ENCODE results near the gene JAZF1. TPM values are rescaled to one million over a fixed set of nuclear protein-coding genes. Genes with fewer than 3 reads are reported as not detected.

The JAZF1 gene
- total and polyA plus RNA-seq, 2 of the 8 experiments (the other 6 are each of a cell fraction or from before 2014, with no cell fraction given) = 2.6 to 21.8 TPM

- peaks cover 0 to 10% (median under 1%) of the 10 kb centered on the region in 4 experiments; a peak in 4 of 7 replicates for H3K27me3 ChIP-seq (replicated peaks in 1 of 4; ENCODE audit: control insufficient read depth in 3 of 4, extremely low read depth in 1 of 4, insufficient read depth in 3 of 4, low read length in 3 of 4)
- WGBS, 2 experiments (ENCODE audit: extremely low coverage in 1 of 2, insufficient coverage in 1 of 2, insufficient read length in 1 of 2, insufficient replicate concordance in 2 of 2, low coverage in 1 of 2, low lambda C conversion rate in 2 of 2, missing lambda C conversion rate in 1 of 2) = 82% methylated on average over 5 of the region's 5 CpGs; no CpG with 5 or more reads in 1 of the 2 experiments
- no peak overlapping the region for H3K14ac ChIP-seq (ENCODE audit: insufficient read length)
- H3K79me2 ChIP-seq (ENCODE audit: control insufficient read depth in 1 of 2, insufficient read depth in 2 of 2, low read length in 2 of 2) = no peaks in the 10 kb centered on the region; a peak in 1 of 4 replicates
- peaks cover 3% of the 10 kb centered on the region; the same call in 1 of the 2 replicates for H3K79me1 ChIP-seq (ENCODE audit: low read depth, low read length)
- TF ChIP-seq CEBPB (IDR thresholded peaks at IDR 0.05; ENCODE audit: low read depth, low read length) = peak; percentile 37; the same call in 1 of the 2 replicates
- TF ChIP-seq MAFK (IDR thresholded peaks at IDR 0.05; ENCODE audit: low read depth, low read length) = no peak
- TF ChIP-seq RAD21 (IDR thresholded peaks at IDR 0.05 in 1 of 2, conservative IDR thresholded peaks at IDR 0.05 in 1 of 2; ENCODE audit: low read depth in 2 of 2, low read length in 2 of 2) = no peak
- no peak for TF ChIP-seq KDM4A (IDR thresholded peaks at IDR 0.05; ENCODE audit: low read depth, low read length, severe bottlenecking)
- TF ChIP-seq JUN (IDR thresholded peaks at IDR 0.05; ENCODE audit: low read depth, low read length) = no peak
- DNase-seq (ENCODE audit: low read depth in 1 of 2, low spot score in 2 of 2) (no peak), FAIRE-seq (no peak)
- H2BK12ac ChIP-seq (ENCODE audit: low read depth, low read length) = peak overlapping the region; percentile 45
- peak overlapping the region in 1 of 2 experiments; percentile 52; a peak in 1 of 4 replicates for H3K4me2 ChIP-seq (ENCODE audit: insufficient read depth in 1 of 2, low read depth in 2 of 2, low read length in 2 of 2)
- H3K56ac ChIP-seq (replicated peaks; ENCODE audit: insufficient read length, low read depth, low read length) = no peak overlapping the region
- no peak overlapping the region for H2BK20ac ChIP-seq (ENCODE audit: low read length)
- no peak overlapping the region for H3K27ac ChIP-seq (ENCODE audit: low read depth, low read length)
- no peak overlapping the region for H4K91ac ChIP-seq (replicated peaks; ENCODE audit: insufficient read length, low read length)
- H3K4me3 ChIP-seq (ENCODE audit: extremely low read depth in 1 of 4, insufficient read depth in 2 of 4, low read depth in 3 of 4, low read length in 4 of 4) = no peak overlapping the region
- H3K9me3 ChIP-seq (ENCODE audit: insufficient read depth in 2 of 2, low read depth in 1 of 2, low read length in 1 of 2) = no peaks in the 10 kb centered on the region
- no peaks in the 10 kb centered on the region for H3K23me2 ChIP-seq (ENCODE audit: low read depth, low read length)
- no peak overlapping the region for H2BK15ac ChIP-seq (ENCODE audit: low read length)
- H4K5ac ChIP-seq (ENCODE audit: insufficient read length, low read depth, low read length) = no peak overlapping the region
- no peak overlapping the region for H4K8ac ChIP-seq (ENCODE audit: extremely low read depth, insufficient read depth, low read length)
- ChIA-PET POLR2A (ENCODE audit: partially characterized antibody) (interaction anchor here (1.4 kb wide), 1 partner anchor 13 kb away, joined by 3 read pairs; no protein-coding TSS in a partner anchor), CTCF (ENCODE audit: partially characterized antibody) (interaction anchor here (0.6 to 1.5 kb wide), 2 partner anchors 33 to 190 kb away, joined by 3 read pairs; no protein-coding TSS in a partner anchor)
- H3K18ac ChIP-seq (ENCODE audit: extremely low read depth, low read length) = peak overlapping the region; percentile 11
- H2BK5ac ChIP-seq (ENCODE audit: low read depth, low read length) = peak overlapping the region; percentile 16; the same call in 1 of the 2 replicates
- H2BK120ac ChIP-seq (replicated peaks; ENCODE audit: low read depth, low read length) = no peak overlapping the region
- no peaks in the 10 kb centered on the region for H3K36me3 ChIP-seq (ENCODE audit: control insufficient read depth in 2 of 4, insufficient read depth in 4 of 4, low read length in 3 of 4)
- no peak overlapping the region for H2AFZ ChIP-seq (ENCODE audit: low read length)
- no peak overlapping the region for H3K23ac ChIP-seq (ENCODE audit: insufficient read length)
- no peak overlapping the region for H3K9ac ChIP-seq (replicated peaks in 1 of 4; ENCODE audit: extremely low read depth in 1 of 4, low read depth in 3 of 4, low read length in 3 of 4)
- H4K20me1 ChIP-seq (replicated peaks in 1 of 2; ENCODE audit: control insufficient read depth in 1 of 2, insufficient read depth in 2 of 2, low read length in 2 of 2) = no peaks in the 10 kb centered on the region
- peaks cover 6 to 12% (median 8%) of the 10 kb centered on the region in 4 experiments for H3K4me1 ChIP-seq (replicated peaks in 1 of 4; ENCODE audit: control insufficient read depth in 3 of 4, insufficient read depth in 4 of 4, low read length in 3 of 4)
- no peak overlapping the region for H3K4ac ChIP-seq (replicated peaks; ENCODE audit: insufficient read length, low read depth, low read length)
- H2AK5ac ChIP-seq (ENCODE audit: low read depth, low read length) = peak overlapping the region; percentile 95
Observed at GRCh38 chr7:28126410-28127041, 54.1 kb downstream of the JAZF1 start.

Data from H1 (cell line).